Adrenal gland (tissue), 12 donors: Measurements from ENCODE around the gene MAN2B2. TPM values are rescaled to one million over a fixed set of nuclear protein-coding genes. Genes with fewer than 3 reads are reported as not detected.

Source experiments
- DNase-seq, 7 donors: peaks; one replicate each; pipeline ENCODE4 v3.0.0-alpha.2; 2019 to 2020
- H3K27ac ChIP-seq, 5 donors: fragments of 200-600 bp; sonication (generic) in 4 of 5; 1 replicate in 3 of 5; 2 replicates in 2 of 5; pipeline versions ENCODE4 v1.5.1 to v1.8.0; 2016 to 2020; ENCODE audit warnings: mild to moderate bottlenecking in 1 of 5
- H3K27me3 ChIP-seq: fragments of 200-600 bp; 2 replicates; pipeline ENCODE4 v1.8.0; 2021
- H3K36me3 ChIP-seq, 2 donors: fragments of 200-600 bp; replicated peaks in 1 of 2; 1 replicate in 1 of 2; 2 replicates in 1 of 2; pipeline versions ENCODE4 v1.5.1 to v1.8.0; 2018 to 2022
- H3K4me1 ChIP-seq, 2 donors: fragments of 200-600 bp; replicated peaks in 1 of 2; 1 replicate in 1 of 2; 2 replicates in 1 of 2; pipeline versions ENCODE4 v1.5.1 to v1.8.0; 2018 to 2021
- H3K4me3 ChIP-seq, 4 donors: fragments of 200-600 bp; sonication (generic) in 3 of 4; one replicate each; pipeline ENCODE4 v1.5.1; 2016 to 2018
- H3K9me3 ChIP-seq, 3 donors: fragments of 200-600 bp; sonication (generic) in 1 of 3; replicated peaks in 1 of 3; 1 replicate in 2 of 3; 2 replicates in 1 of 3; pipeline versions ENCODE4 v1.5.1 to v1.8.0; 2016 to 2021
- CTCF ChIP-seq, 6 experiments: fragments of 450-650 bp in 4 of 6; fragments of 200-600 bp in 2 of 6; sonication (generic) in 1 of 6; IDR thresholded peaks; 1 replicate in 5 of 6; 2 replicates in 1 of 6; pipeline versions ENCODE4 v1.5.1 to v1.8.0; 2016 to 2021; ENCODE audit warnings: antibody characterized with exemption in 6 of 6, mild to moderate bottlenecking in 2 of 6, moderate library complexity in 1 of 6
- POLR2A ChIP-seq, 2 donors: fragments of 450-650 bp; IDR thresholded peaks; one replicate each; pipeline ENCODE4 v1.6.1; 2017; ENCODE audit warnings: antibody characterized with exemption in 2 of 2, mild to moderate bottlenecking in 2 of 2, moderate library complexity in 1 of 2
- WGBS, 4 donors: extraction: QIAGEN DNeasy Blood & Tissue Kit in 2 of 4; methylation state at CpG; one replicate each; pipeline versions ENCODE4 v1.1.5 to v1.1.7; 2013 to 2017; 5-methylcytosine and 5-hydroxymethylcytosine counted together
- intact Hi-C, 2 donors: fragments of 100-400 bp; cut with DNase I; formaldehyde crosslinking; loops; one replicate each; pipeline versions ENCODE4 v1.14.1 to v1.15.0; 2022 to 2023
- polyA plus RNA-seq, 3 donors: library from polyadenylated mRNA; stranded (reverse); fragments of 200-250 nt in 2 of 3; fragments of 350-450 nt in 1 of 3; fragmentation: Illumina TruSeq in 1 of 3; extraction: RNeasy Lipid Tissue Mini Kit (QIAGEN cat#74804) in 1 of 3; gene quantifications; one replicate each; pipeline ENCODE4 v1.2.3, GENCODE V29; 2013 to 2014
- total RNA-seq, 9 donors: library from RNA; depleted of rRNA in 4 of 9; stranded (reverse); fragments of >200 nt in 4 of 9; fragments of 120-200 nt in 1 of 9; fragmentation: NEBNext Ultra II Directional in 1 of 9; extraction: Animal tissue kit (Norgen Biotek cat#: 25700) in 1 of 9; gene quantifications; one replicate each; pipeline versions ENCODE4 v1.1.0 to v1.2.4, GENCODE V29; 2013 to 2023
- donor health status: healthy with polysubstance abuse.
- donor health status: Bipolar disorder and iron deficiency.
- donor health status: DM: yes; HTN: yes; CAD: no.
- donor health status: DM: no; HTN: no; CAD: no.
- donor health status: DM: no; HTN: no; CAD: no.
- donor health status: DM: yes; HTN: yes; CAD: no.

The MAN2B2 gene
- total and polyA plus RNA-seq, 12 donors: 9.3 to 50.6 (median 27.7) TPM

- H3K27me3 ChIP-seq: peaks cover 3% of the 10 kb centered on the region
- no peak overlapping the region for H3K4me3 ChIP-seq
- WGBS, 4 donors: 84 to 92% (median 85%) methylated on average over 15 of the region's 15 CpGs
- H3K36me3 ChIP-seq: no peaks in the 10 kb centered on the region
- H3K27ac ChIP-seq: no peak overlapping the region
- no peaks in the 10 kb centered on the region for H3K4me1 ChIP-seq
- intact Hi-C loops: no loop called here
- no peaks in the 10 kb centered on the region for H3K9me3 ChIP-seq
- no peak for DNase-seq
- no peak for TF ChIP-seq POLR2A (IDR thresholded peaks at IDR 0.05)
- no peak for TF ChIP-seq CTCF (IDR thresholded peaks at IDR 0.05)
Measured at GRCh38 chr4:6538111-6538510, 36.9 kb upstream of the MAN2B2 start.

- Histone ChIP-seq H3K27ac (no peak overlapping the region), H3K9me3 (no peaks in the 10 kb centered on the region), H3K27me3 (peaks cover 3% of the 10 kb centered on the region), H3K4me1 (no peaks in the 10 kb centered on the region), H3K36me3 (no peaks in the 10 kb centered on the region), H3K4me3 (no peak overlapping the region)
- no peak for TF ChIP-seq CTCF (IDR thresholded peaks at IDR 0.05)
- no peak for TF ChIP-seq POLR2A (IDR thresholded peaks at IDR 0.05)
- DNase-seq: peak in 1 of 7 donors; percentile 61
- WGBS, 4 donors: 35 to 48% (median 41%) methylated on average over 8 to 22 of the region's 22 CpGs
- intact Hi-C loops: no loop called here
Measured at GRCh38 chr4:6538575-6538974, 36.4 kb upstream of the MAN2B2 start.

- no peak overlapping the region for H3K4me3 ChIP-seq
- intact Hi-C loops: no loop called here
- no peaks in the 10 kb centered on the region for H3K4me1 ChIP-seq
- H3K9me3 ChIP-seq: no peaks in the 10 kb centered on the region
- no peaks in the 10 kb centered on the region for H3K36me3 ChIP-seq
- H3K27me3 ChIP-seq: peaks cover 3% of the 10 kb centered on the region
- WGBS, 4 donors: 66 to 73% (median 72%) methylated on average over 12 to 13 of the region's 13 CpGs
- DNase-seq: no peak
- TF ChIP-seq POLR2A (IDR thresholded peaks at IDR 0.05) (no peak), CTCF (IDR thresholded peaks at IDR 0.05) (no peak)
- H3K27ac ChIP-seq: no peak overlapping the region
Measured at GRCh38 chr4:6539009-6539764, 35.8 kb upstream of the MAN2B2 start.

GRCh38 chr4:6540879-6541278, 34.1 kb upstream of the MAN2B2 start:
- no peaks in the 10 kb centered on the region for H3K9me3 ChIP-seq
- TF ChIP-seq CTCF (IDR thresholded peaks at IDR 0.05) (no peak), POLR2A (IDR thresholded peaks at IDR 0.05) (no peak)
- no peak overlapping the region for H3K4me3 ChIP-seq
- no peak overlapping the region for H3K27ac ChIP-seq
- intact Hi-C loops: loop anchor here in 1 of 2 donors (10.0 kb wide), 1 partner anchor 206 kb away; no protein-coding TSS in a partner anchor
- no peaks in the 10 kb centered on the region for H3K4me1 ChIP-seq
- no peaks in the 10 kb centered on the region for H3K36me3 ChIP-seq
- no peak for DNase-seq
- H3K27me3 ChIP-seq: peaks cover 3% of the 10 kb centered on the region
